ENCODE measurements around the gene SLC1A1.

DNA sequence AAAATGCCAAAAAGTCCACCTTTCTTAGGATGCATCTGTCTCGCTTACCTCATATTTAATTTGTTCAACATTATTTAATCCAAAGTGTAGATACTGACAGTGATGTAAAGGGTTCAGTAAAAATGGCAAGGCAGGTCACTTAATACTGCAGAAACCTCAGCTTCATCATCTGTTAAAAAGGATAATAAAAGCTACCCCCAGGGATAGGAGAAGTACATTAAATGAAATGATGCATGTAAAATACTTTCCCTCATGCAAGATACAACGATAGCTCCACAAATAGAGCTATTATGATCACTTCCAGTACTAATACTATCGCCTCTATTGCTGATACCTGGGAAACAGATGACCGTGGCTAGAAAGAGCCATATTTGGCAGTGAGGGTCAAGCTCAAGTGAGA is 82.9 kb downstream of the SLC1A1 start:
- TF ChIP-seq, protein P1, sequence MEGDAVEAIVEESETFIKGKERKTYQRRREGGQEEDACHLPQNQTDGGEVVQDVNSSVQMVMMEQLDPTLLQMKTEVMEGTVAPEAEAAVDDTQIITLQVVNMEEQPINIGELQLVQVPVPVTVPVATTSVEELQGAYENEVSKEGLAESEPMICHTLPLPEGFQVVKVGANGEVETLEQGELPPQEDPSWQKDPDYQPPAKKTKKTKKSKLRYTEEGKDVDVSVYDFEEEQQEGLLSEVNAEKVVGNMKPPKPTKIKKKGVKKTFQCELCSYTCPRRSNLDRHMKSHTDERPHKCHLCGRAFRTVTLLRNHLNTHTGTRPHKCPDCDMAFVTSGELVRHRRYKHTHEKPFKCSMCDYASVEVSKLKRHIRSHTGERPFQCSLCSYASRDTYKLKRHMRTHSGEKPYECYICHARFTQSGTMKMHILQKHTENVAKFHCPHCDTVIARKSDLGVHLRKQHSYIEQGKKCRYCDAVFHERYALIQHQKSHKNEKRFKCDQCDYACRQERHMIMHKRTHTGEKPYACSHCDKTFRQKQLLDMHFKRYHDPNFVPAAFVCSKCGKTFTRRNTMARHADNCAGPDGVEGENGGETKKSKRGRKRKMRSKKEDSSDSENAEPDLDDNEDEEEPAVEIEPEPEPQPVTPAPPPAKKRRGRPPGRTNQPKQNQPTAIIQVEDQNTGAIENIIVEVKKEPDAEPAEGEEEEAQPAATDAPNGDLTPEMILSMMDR (IDR thresholded peaks at IDR 0.05) = no peak
- TF ChIP-seq POLR2A (IDR thresholded peaks at IDR 0.05) = no peak
